ENCODE data around the gene ZBP1.

Gene ZBP1

GRCh38 chr20:57620274-57620990 is at the start of gene ZBP1:
Gene ZBP1 (minus strand): TSS chr20:57620426. CDS start chr20:57620295, 131 bp downstream.
- DNase-seq (ENCODE audit: low read depth), result no peak

GRCh38 chr20:57669632-57670031 is 49.4 kb upstream of the ZBP1 start:
- no peak for DNase-seq (ENCODE audit: low read depth)

- no peak for DNase-seq (ENCODE audit: low read depth)
These were observed 47.9 kb upstream of the ZBP1 start for GRCh38 chr20:57667924-57668782.

GRCh38 chr20:57667388-57667787 is 47.2 kb upstream of the ZBP1 start:
- DNase-seq (ENCODE audit: low read depth), result no peak

GRCh38 chr20:57666834-57667157 is 46.6 kb upstream of the ZBP1 start:
- no peak for DNase-seq (ENCODE audit: low read depth)

- no peak for DNase-seq (ENCODE audit: low read depth)
These were observed 46.0 kb upstream of the ZBP1 start for GRCh38 chr20:57666106-57666833.

- no peak for DNase-seq (ENCODE audit: low read depth)
These were observed 45.4 kb upstream of the ZBP1 start for GRCh38 chr20:57665589-57665971.

GRCh38 chr20:57664924-57665588 is 44.8 kb upstream of the ZBP1 start:
- DNase-seq (ENCODE audit: low read depth), result no peak

GRCh38 chr20:57664476-57664875 is 44.2 kb upstream of the ZBP1 start:
- no peak for DNase-seq (ENCODE audit: low read depth)

- DNase-seq (ENCODE audit: low read depth), result no peak
These were observed 43.6 kb upstream of the ZBP1 start for GRCh38 chr20:57663681-57664451.

GRCh38 chr20:57663241-57663640 is 43.0 kb upstream of the ZBP1 start:
- DNase-seq (ENCODE audit: low read depth), result no peak

GRCh38 chr20:57662456-57663240 is 42.4 kb upstream of the ZBP1 start:
- DNase-seq (ENCODE audit: low read depth), result no peak

- DNase-seq (ENCODE audit: low read depth), result no peak
These were observed 41.7 kb upstream of the ZBP1 start for GRCh38 chr20:57661746-57662455.

GRCh38 chr20:57660922-57661745 is 40.9 kb upstream of the ZBP1 start:
- no peak for DNase-seq (ENCODE audit: low read depth)

- no peak for DNase-seq (ENCODE audit: low read depth)
These were observed 40.1 kb upstream of the ZBP1 start for GRCh38 chr20:57660181-57660921.

GRCh38 chr20:57659517-57660180 is 39.4 kb upstream of the ZBP1 start:
- no peak for DNase-seq (ENCODE audit: low read depth)

GRCh38 chr20:57658833-57659516 is 38.7 kb upstream of the ZBP1 start:
- DNase-seq (ENCODE audit: low read depth), result no peak

All from GM04504 (cell line).